Caco-2 (cell line): ENCODE data around the gene MAPK12. TPM values are rescaled to one million over a fixed set of nuclear protein-coding genes. Genes with fewer than 3 reads are reported as not detected.

Source experiments
- BruUV-seq: library from RNA; stranded (reverse); fragments of 400-500 nt; replicated peaks from 2 replicates; lab custom pipeline; 2021; lab: Mats Ljungman, UMichigan
- CTCF ChIA-PET: fragments of 300-600 bp; sonication (Branson Sonifier 250); formaldehyde crosslinking; loops from one replicate; lab custom pipeline; 2022; ENCODE audit warnings: antibody characterized with exemption; lab: Charles Lee
- POLR2A ChIA-PET: fragments of 300-600 bp; sonication (Branson Sonifier 250); formaldehyde crosslinking; loops from one replicate; lab custom pipeline; 2022; ENCODE audit warnings: antibody characterized with exemption; lab: Charles Lee
- DNase-seq, 2 experiments: peaks; one replicate each; pipeline versions ENCODE4 v3.0.0 to v3.0.0-alpha.2; 2020 to 2022
- H3K27me3 ChIP-seq: replicated peaks from 2 replicates; pipeline ENCODE4 v1.6.0; 2011; ENCODE audit warnings: low read length; ENCODE audit not compliant: control insufficient read depth, insufficient read depth
- H3K36me3 ChIP-seq: 2 replicates; pipeline ENCODE4 v1.5.1; 2011; ENCODE audit warnings: low read length; ENCODE audit not compliant: control insufficient read depth, insufficient read depth
- H3K4me1 ChIP-seq: fragments of 250-450 bp; sonication (Bioruptor Pico); 2 replicates; pipeline ENCODE4 v1.5.1; 2020; ENCODE audit warnings: mild to moderate bottlenecking
- H3K4me3 ChIP-seq: 2 replicates; pipeline ENCODE4 v1.5.1; 2011; ENCODE audit warnings: low read depth, mild to moderate bottlenecking, control low read depth, low read length
- H3K9me3 ChIP-seq: fragments of 250-450 bp; sonication (Bioruptor Pico); 2 replicates; pipeline ENCODE4 v1.5.1; 2020; ENCODE audit warnings: mild to moderate bottlenecking, moderate library complexity
- H3K27ac Mint-ChIP-seq: one replicate; pipeline ENCODE4 v1.8.0; 2022; ENCODE audit warnings: mixed read lengths; ENCODE audit not compliant: unreplicated experiment
- H3K27me3 Mint-ChIP-seq: one replicate; pipeline ENCODE4 v1.8.0; 2022; ENCODE audit warnings: mixed read lengths; ENCODE audit not compliant: insufficient read depth, unreplicated experiment
- H3K36me3 Mint-ChIP-seq: one replicate; pipeline ENCODE4 v1.8.0; 2022; ENCODE audit warnings: mild to moderate bottlenecking, mixed read lengths; ENCODE audit not compliant: insufficient read depth, unreplicated experiment
- H3K4me1 Mint-ChIP-seq: one replicate; pipeline ENCODE4 v1.8.0; 2022; ENCODE audit warnings: low read depth, mixed read lengths; ENCODE audit not compliant: unreplicated experiment
- H3K4me3 Mint-ChIP-seq: one replicate; pipeline ENCODE4 v1.8.0; 2022; ENCODE audit warnings: mild to moderate bottlenecking, moderate library complexity, mixed read lengths; ENCODE audit not compliant: unreplicated experiment
- H3K9me3 Mint-ChIP-seq: one replicate; pipeline ENCODE4 v1.8.0; 2022; ENCODE audit warnings: mixed read lengths; ENCODE audit not compliant: unreplicated experiment
- CTCF ChIP-seq, 2 experiments: fragments of 200-600 bp in 1 of 2; IDR thresholded peaks; 1 replicate in 1 of 2; 2 replicates in 1 of 2; pipeline versions ENCODE4 v1.5.1 to v1.8.0; 2011 to 2022; ENCODE audit warnings: antibody characterized with exemption in 1 of 2, control low read depth in 1 of 2, inconsistent platforms in 1 of 2, low read depth in 1 of 2, low read length in 1 of 2, mild to moderate bottlenecking in 1 of 2, moderate library complexity in 1 of 2; ENCODE audit not compliant: insufficient read depth in 1 of 2, severe bottlenecking in 1 of 2, unreplicated experiment in 1 of 2
- intact Hi-C: fragments of 100-400 bp; cut with micrococcal nuclease; formaldehyde crosslinking; loops from one replicate; pipeline ENCODE4 v1.10.0; 2022; ENCODE audit not compliant: unreplicated experiment
- total RNA-seq: library from RNA; stranded (reverse); gene quantifications from 2 replicates; pipeline ENCODE4 v1.2.3, GENCODE V29; 2022

Gene MAPK12
- total RNA-seq, 1 experiment from 2014 or later: 37.4 TPM

DNA sequence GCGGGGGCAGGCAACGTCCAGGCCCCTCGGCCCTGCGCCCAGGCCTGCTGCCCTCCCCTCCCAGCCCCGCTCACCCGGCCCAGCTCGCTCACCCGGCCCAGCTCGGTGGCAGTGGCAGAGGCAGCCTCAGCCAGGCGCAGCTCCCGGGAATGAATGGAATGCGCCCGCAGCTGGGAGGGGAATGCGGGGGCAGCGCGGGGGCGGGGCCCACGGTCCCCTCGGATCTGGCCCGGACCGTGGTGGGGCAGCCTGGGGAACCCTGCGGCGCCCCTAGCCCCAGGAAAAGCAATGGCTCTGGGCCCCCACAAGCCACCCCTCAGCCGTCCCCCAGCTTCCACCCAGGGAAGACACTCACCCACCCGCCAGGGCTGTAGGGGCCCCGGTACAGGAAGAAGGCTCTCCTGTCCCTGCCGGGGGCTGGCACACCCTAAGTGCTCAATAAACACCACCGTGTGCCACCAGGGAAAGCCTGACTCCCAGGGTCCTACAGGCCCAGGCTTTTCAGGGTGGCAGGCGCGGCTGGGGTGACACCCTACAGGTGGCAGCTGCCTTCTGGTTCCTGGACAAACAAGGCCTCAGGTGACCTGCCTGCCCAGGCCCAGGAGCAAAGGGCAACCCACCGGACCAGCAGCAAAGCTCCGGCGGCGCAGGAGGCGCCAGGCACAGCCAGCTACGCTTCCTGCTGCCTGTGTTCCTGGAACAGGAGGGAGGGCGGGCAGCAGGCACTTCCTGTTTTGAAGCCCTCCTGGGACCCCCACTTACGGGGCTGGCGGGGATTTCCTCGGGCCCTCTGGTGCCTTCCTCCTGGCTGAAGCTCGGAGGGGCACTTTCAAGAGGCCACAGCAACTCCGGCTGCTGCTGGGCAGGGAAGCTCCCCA, 32.2 kb upstream of the MAPK12 start:
- intact Hi-C loops: no loop called here
- H3K9me3 Mint-ChIP-seq: no peaks in the 10 kb centered on the region
- H3K4me3 Mint-ChIP-seq: peak overlapping the region; percentile 75
- peaks cover 16% of the 10 kb centered on the region for H3K4me1 Mint-ChIP-seq
- no peaks in the 10 kb centered on the region for H3K27me3 Mint-ChIP-seq
- peak; percentile 90 to 92 for DNase-seq
- peaks cover 8% of the 10 kb centered on the region for H3K36me3 ChIP-seq
- TF ChIP-seq CTCF (IDR thresholded peaks at IDR 0.05; ENCODE audit: insufficient read depth in 1 of 2, low read depth in 1 of 2, low read length in 1 of 2, severe bottlenecking in 1 of 2, unreplicated experiment in 1 of 2): no peak
- no TSS peak for BruUV-seq
- ChIA-PET POLR2A (interaction anchor here (0.6 to 1.9 kb wide), 13 partner anchors 9 to 238 kb away, joined by 3 to 25 read pairs (median 6); partner anchors contain the start of genes DENND6B, HDAC10 and PLXNB2), CTCF (interaction anchor here (0.6 to 1.5 kb wide), 12 partner anchors 9 to 326 kb away, joined by 3 to 13 read pairs (median 3); partner anchors contain the start of genes DENND6B, NCAPH2 and SCO2)
- H3K9me3 ChIP-seq: no peaks in the 10 kb centered on the region
- H3K27me3 ChIP-seq: no peaks in the 10 kb centered on the region
- peaks cover 14% of the 10 kb centered on the region for H3K36me3 Mint-ChIP-seq
- H3K4me3 ChIP-seq: peak overlapping the region; percentile 46
- H3K27ac Mint-ChIP-seq: peak overlapping the region; percentile 90
- peaks cover 45% of the 10 kb centered on the region for H3K4me1 ChIP-seq

- peaks cover 11% of the 10 kb centered on the region for H3K4me1 Mint-ChIP-seq
- no peaks in the 10 kb centered on the region for H3K27me3 Mint-ChIP-seq
- H3K4me1 ChIP-seq: peaks cover 39% of the 10 kb centered on the region
- no peaks in the 10 kb centered on the region for H3K9me3 ChIP-seq
- POLR2A ChIA-PET: interaction anchor here (0.6 to 1.9 kb wide), 9 partner anchors 8 to 222 kb away, joined by 3 to 25 read pairs (median 6); partner anchors contain the start of genes DENND6B, HDAC10 and PLXNB2
- H3K4me3 Mint-ChIP-seq: peak overlapping the region; percentile 75
- H3K36me3 ChIP-seq: peaks cover 9% of the 10 kb centered on the region
- H3K36me3 Mint-ChIP-seq: peaks cover 22% of the 10 kb centered on the region
- peak overlapping the region; percentile 46 for H3K4me3 ChIP-seq
- CTCF ChIA-PET: interaction anchor here (0.6 to 1.5 kb wide), 6 partner anchors 10 to 327 kb away, joined by 3 to 13 read pairs (median 3); partner anchors contain the start of gene SCO2
- no peaks in the 10 kb centered on the region for H3K27me3 ChIP-seq
- BruUV-seq: TSS peak; percentile 15
- H3K27ac Mint-ChIP-seq: peak overlapping the region; percentile 90
- H3K9me3 Mint-ChIP-seq: no peaks in the 10 kb centered on the region
- intact Hi-C loops: no loop called here
- no peak for TF ChIP-seq CTCF (IDR thresholded peaks at IDR 0.05; ENCODE audit: insufficient read depth in 1 of 2, low read depth in 1 of 2, low read length in 1 of 2, severe bottlenecking in 1 of 2, unreplicated experiment in 1 of 2)
- DNase-seq: no peak
These were observed 31.4 kb upstream of the MAPK12 start for GRCh38 chr22:50292643-50293440.
